Neural cell (in vitro differentiated cells): ENCODE results near the gene ZNF22. TPM values are rescaled to one million over a fixed set of nuclear protein-coding genes. Genes with fewer than 3 reads are reported as not detected.

Source experiments
- H2AFZ ChIP-seq: fragments of 200-600, 300-800 bp; sonication (generic), shearing (Covaris generic); 2 replicates; pipeline ENCODE4 v1.6.0; 2014; ENCODE audit warnings: low read depth, mild to moderate bottlenecking, antibody characterized with exemption, low read length, moderate library complexity
- H3F3A ChIP-seq: fragments of 200-600 bp; shearing (Covaris generic); 2 replicates; pipeline ENCODE4 v1.6.1; 2016; ENCODE audit warnings: mild to moderate bottlenecking, moderate library complexity, mixed read lengths, antibody characterized with exemption, low read length; ENCODE audit not compliant: insufficient read depth, poor library complexity, severe bottlenecking
- H3K27ac ChIP-seq: fragments of 200-600, 300-800 bp; sonication (generic), shearing (Covaris generic); 2 replicates; pipeline ENCODE4 v1.5.1; 2014; ENCODE audit warnings: mild to moderate bottlenecking, low read length, moderate library complexity
- H3K27me3 ChIP-seq: fragments of 300-800, 200-600 bp; sonication (generic), shearing (Covaris generic); 2 replicates; pipeline ENCODE4 v1.6.0; 2014; ENCODE audit warnings: mild to moderate bottlenecking, low read depth, low read length, moderate library complexity; ENCODE audit not compliant: insufficient read depth
- H3K36me3 ChIP-seq: fragments of 300-800, 200-600 bp; sonication (generic), shearing (Covaris generic); 2 replicates; pipeline ENCODE4 v1.5.1; 2014; ENCODE audit warnings: mild to moderate bottlenecking, antibody characterized with exemption, low read length, moderate library complexity; ENCODE audit not compliant: insufficient read depth
- H3K4me2 ChIP-seq: fragments of 300-800, 200-600 bp; sonication (generic), shearing (Covaris generic); 2 replicates; pipeline ENCODE4 v1.6.0; 2014; ENCODE audit warnings: mild to moderate bottlenecking, low read length
- H3K4me3 ChIP-seq: fragments of 300-800, 200-600 bp; sonication (generic), shearing (Covaris generic); 2 replicates; pipeline ENCODE4 v1.5.1; 2014; ENCODE audit warnings: mild to moderate bottlenecking, low read length, moderate library complexity
- H3K79me2 ChIP-seq: fragments of 200-600 bp; shearing (Covaris generic); replicated peaks from 2 replicates; pipeline ENCODE4 v1.6.0; 2014; ENCODE audit warnings: mild to moderate bottlenecking, low read length, moderate library complexity; ENCODE audit not compliant: insufficient read depth
- H3K9ac ChIP-seq: fragments of 300-800, 200-600 bp; sonication (generic), shearing (Covaris generic); 2 replicates; pipeline ENCODE4 v1.6.1; 2016; ENCODE audit warnings: mild to moderate bottlenecking, low read length, mixed read lengths
- H3K9me2 ChIP-seq: fragments of 200-600 bp; shearing (Covaris generic); 2 replicates; pipeline ENCODE4 v1.6.1; 2016; ENCODE audit warnings: mild to moderate bottlenecking, low read length, mixed read lengths; ENCODE audit not compliant: insufficient read depth
- H3K9me3 ChIP-seq: fragments of 200-600, 300-800 bp; sonication (generic), shearing (Covaris generic); 2 replicates; pipeline ENCODE4 v1.6.1; 2016; ENCODE audit warnings: mild to moderate bottlenecking, mixed run types, low read length, moderate library complexity, mixed read lengths
- H4K20me1 ChIP-seq: fragments of 200-600 bp; shearing (Covaris generic); 2 replicates; pipeline ENCODE4 v1.6.1; 2016; ENCODE audit warnings: mild to moderate bottlenecking, mixed run types; ENCODE audit not compliant: insufficient read depth
- EP300 ChIP-seq: fragments of 450-650 bp; conservative IDR thresholded peaks from 2 replicates; pipeline ENCODE4 v1.6.1; 2014; ENCODE audit warnings: antibody characterized with exemption, mild to moderate bottlenecking, moderate library complexity; ENCODE audit not compliant: poor library complexity, severe bottlenecking
- EZH2 ChIP-seq: fragments of 200-600, 300-800 bp; shearing (Covaris generic), sonication (generic); IDR thresholded peaks from 2 replicates; pipeline ENCODE4 v1.6.1; 2014; ENCODE audit warnings: antibody characterized with exemption, low read length, borderline replicate concordance, mild to moderate bottlenecking; ENCODE audit not compliant: insufficient read depth, poor library complexity, severe bottlenecking
- MXI1 ChIP-seq: fragments of 450-650 bp; conservative IDR thresholded peaks from 2 replicates; pipeline ENCODE4 v1.6.1; 2014; ENCODE audit warnings: antibody characterized with exemption, mild to moderate bottlenecking; ENCODE audit not compliant: poor library complexity, severe bottlenecking
- POLR2AphosphoS5 ChIP-seq: IDR thresholded peaks from 2 replicates; pipeline ENCODE4 v1.6.1; 2012
- RAD21 ChIP-seq: fragments of 450-650 bp; conservative IDR thresholded peaks from 2 replicates; pipeline ENCODE4 v1.6.1; 2014; ENCODE audit warnings: antibody characterized with exemption, mild to moderate bottlenecking, moderate library complexity
- SMC3 ChIP-seq: fragments of 450-650 bp; conservative IDR thresholded peaks from 2 replicates; pipeline ENCODE4 v1.6.1; 2014; ENCODE audit warnings: antibody characterized with exemption, mild to moderate bottlenecking, moderate library complexity; ENCODE audit not compliant: poor library complexity
- TAF1 ChIP-seq: IDR thresholded peaks from 2 replicates; pipeline ENCODE4 v1.6.1; 2012; ENCODE audit warnings: low read depth
- polyA plus RNA-seq: library from polyadenylated mRNA; depleted of rRNA; stranded (reverse); fragments of >200 nt; gene quantifications from 2 replicates; pipeline ENCODE4 v1.2.3, GENCODE V29; 2014
- TF ChIP-seq, protein P1 (sequence below): IDR thresholded peaks from 2 replicates; pipeline ENCODE4 v1.6.1; 2012; ENCODE audit warnings: borderline replicate concordance
- TF ChIP-seq, protein P2 (sequence below): fragments of 450-650 bp; IDR thresholded peaks from 2 replicates; pipeline ENCODE4 v1.5.1; 2014; ENCODE audit warnings: antibody characterized with exemption, mild to moderate bottlenecking, moderate library complexity; ENCODE audit not compliant: poor library complexity, severe bottlenecking

ZNF22 gene
- polyA plus RNA-seq, 1 donor from 2014 or later = 32.9 TPM

DNA sequence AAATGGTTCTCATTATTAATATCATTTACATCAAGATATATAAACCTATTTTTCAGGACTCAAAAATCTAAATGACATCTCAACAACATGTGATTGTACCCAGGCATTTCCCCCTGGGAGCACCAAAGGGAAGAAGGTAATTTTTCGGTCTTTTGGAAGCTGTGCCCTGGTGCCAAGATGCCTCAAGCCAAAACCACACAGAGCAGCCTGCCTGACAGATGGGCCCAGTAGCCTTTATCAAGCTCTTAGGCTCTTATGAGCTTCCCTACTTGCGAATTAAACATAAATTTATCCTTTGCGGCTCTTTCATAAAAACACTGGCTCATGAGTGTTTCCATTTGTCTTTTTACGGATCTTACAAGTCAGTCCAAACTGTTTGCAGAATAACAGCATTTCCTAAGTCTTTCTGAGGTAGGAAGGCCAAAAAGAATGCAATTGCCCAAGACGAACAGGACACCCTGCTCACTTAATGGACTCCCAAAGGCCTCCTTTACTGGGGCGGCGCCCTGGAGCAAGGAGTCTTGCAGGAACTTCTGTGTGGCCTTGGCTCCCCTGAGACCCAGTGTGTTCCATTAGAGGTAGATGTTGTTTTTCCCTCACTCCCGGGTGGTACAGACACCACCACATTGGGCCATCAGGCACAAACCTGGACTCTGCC lies 45.2 kb upstream of the ZNF22 start:
- TF ChIP-seq, protein P1, sequence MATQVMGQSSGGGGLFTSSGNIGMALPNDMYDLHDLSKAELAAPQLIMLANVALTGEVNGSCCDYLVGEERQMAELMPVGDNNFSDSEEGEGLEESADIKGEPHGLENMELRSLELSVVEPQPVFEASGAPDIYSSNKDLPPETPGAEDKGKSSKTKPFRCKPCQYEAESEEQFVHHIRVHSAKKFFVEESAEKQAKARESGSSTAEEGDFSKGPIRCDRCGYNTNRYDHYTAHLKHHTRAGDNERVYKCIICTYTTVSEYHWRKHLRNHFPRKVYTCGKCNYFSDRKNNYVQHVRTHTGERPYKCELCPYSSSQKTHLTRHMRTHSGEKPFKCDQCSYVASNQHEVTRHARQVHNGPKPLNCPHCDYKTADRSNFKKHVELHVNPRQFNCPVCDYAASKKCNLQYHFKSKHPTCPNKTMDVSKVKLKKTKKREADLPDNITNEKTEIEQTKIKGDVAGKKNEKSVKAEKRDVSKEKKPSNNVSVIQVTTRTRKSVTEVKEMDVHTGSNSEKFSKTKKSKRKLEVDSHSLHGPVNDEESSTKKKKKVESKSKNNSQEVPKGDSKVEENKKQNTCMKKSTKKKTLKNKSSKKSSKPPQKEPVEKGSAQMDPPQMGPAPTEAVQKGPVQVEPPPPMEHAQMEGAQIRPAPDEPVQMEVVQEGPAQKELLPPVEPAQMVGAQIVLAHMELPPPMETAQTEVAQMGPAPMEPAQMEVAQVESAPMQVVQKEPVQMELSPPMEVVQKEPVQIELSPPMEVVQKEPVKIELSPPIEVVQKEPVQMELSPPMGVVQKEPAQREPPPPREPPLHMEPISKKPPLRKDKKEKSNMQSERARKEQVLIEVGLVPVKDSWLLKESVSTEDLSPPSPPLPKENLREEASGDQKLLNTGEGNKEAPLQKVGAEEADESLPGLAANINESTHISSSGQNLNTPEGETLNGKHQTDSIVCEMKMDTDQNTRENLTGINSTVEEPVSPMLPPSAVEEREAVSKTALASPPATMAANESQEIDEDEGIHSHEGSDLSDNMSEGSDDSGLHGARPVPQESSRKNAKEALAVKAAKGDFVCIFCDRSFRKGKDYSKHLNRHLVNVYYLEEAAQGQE = no peak
- TF ChIP-seq EZH2 (no peak), POLR2AphosphoS5 (no peak), SMC3 (no peak)
- TF ChIP-seq, protein P2, sequence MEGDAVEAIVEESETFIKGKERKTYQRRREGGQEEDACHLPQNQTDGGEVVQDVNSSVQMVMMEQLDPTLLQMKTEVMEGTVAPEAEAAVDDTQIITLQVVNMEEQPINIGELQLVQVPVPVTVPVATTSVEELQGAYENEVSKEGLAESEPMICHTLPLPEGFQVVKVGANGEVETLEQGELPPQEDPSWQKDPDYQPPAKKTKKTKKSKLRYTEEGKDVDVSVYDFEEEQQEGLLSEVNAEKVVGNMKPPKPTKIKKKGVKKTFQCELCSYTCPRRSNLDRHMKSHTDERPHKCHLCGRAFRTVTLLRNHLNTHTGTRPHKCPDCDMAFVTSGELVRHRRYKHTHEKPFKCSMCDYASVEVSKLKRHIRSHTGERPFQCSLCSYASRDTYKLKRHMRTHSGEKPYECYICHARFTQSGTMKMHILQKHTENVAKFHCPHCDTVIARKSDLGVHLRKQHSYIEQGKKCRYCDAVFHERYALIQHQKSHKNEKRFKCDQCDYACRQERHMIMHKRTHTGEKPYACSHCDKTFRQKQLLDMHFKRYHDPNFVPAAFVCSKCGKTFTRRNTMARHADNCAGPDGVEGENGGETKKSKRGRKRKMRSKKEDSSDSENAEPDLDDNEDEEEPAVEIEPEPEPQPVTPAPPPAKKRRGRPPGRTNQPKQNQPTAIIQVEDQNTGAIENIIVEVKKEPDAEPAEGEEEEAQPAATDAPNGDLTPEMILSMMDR = no peak
- H2AFZ ChIP-seq = no peak overlapping the region
- H3K27ac ChIP-seq = no peak overlapping the region
- no peaks in the 10 kb centered on the region for H3K79me2 ChIP-seq
- H3K9ac ChIP-seq = no peak overlapping the region
- no peaks in the 10 kb centered on the region for H3K27me3 ChIP-seq
- no peak overlapping the region for H3K4me3 ChIP-seq
- no peaks in the 10 kb centered on the region for H3K36me3 ChIP-seq
- H3F3A ChIP-seq = no peaks in the 10 kb centered on the region
- no peaks in the 10 kb centered on the region for H3K9me3 ChIP-seq
- no peaks in the 10 kb centered on the region for H4K20me1 ChIP-seq
- H3K9me2 ChIP-seq = no peaks in the 10 kb centered on the region
- no peak overlapping the region for H3K4me2 ChIP-seq

DNA sequence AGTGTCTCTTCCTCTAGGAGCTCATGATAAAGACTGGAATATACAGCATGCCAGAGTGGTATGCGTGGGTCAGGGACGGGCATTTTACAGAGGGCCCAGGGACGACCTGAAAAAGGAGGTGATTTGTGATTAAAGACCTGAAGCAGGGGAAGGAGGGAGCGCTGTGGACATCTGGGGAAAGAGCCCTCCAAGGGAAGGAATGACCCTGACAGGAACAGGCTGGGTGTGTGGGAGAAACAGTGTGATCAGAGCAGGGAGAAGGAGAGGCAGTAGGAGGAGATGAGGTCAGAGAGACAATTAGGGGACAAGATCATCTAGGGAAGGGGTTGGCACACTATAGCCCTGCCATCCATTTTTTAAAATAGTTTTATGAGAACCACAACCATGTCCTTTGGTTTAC lies 44.5 kb upstream of the ZNF22 start:
- TF ChIP-seq POLR2AphosphoS5 (no peak), EP300 (no peak), TAF1 (no peak), MXI1 (no peak), SMC3 (no peak), EZH2 (no peak), RAD21 (no peak)
- TF ChIP-seq, protein P1 = no peak
- TF ChIP-seq, protein P2 = no peak
- Histone ChIP-seq H3K9ac (no peak overlapping the region), H3K27ac (no peak overlapping the region), H4K20me1 (no peaks in the 10 kb centered on the region), H3K4me3 (no peak overlapping the region), H3K4me2 (no peak overlapping the region), H3K36me3 (no peaks in the 10 kb centered on the region), H3K79me2 (no peaks in the 10 kb centered on the region), H3F3A (no peaks in the 10 kb centered on the region), H3K9me2 (no peaks in the 10 kb centered on the region), H2AFZ (no peak overlapping the region), H3K9me3 (no peaks in the 10 kb centered on the region), H3K27me3 (no peaks in the 10 kb centered on the region)
